Rectal smooth muscle tissue (tissue), 1 donor: ENCODE measurements around the gene CYCS.
"Not testable (repeated sequence)": the region's sequence is repeated elsewhere in the genome, so short reads cannot be mapped to it uniquely, and the experiment has no call there.

ENCODE experiments used
- H3K27ac ChIP-seq: one replicate; pipeline ENCODE4 v1.7.0; 2013; ENCODE audit warnings: low read depth, low read length, inconsistent platforms
- H3K27me3 ChIP-seq: one replicate; pipeline ENCODE4 v1.7.0; 2013; ENCODE audit warnings: low read length; ENCODE audit not compliant: control insufficient read depth, insufficient read depth
- H3K36me3 ChIP-seq: one replicate; pipeline ENCODE4 v1.7.0; 2013; ENCODE audit warnings: low read length; ENCODE audit not compliant: control insufficient read depth, insufficient read depth
- H3K4me1 ChIP-seq: one replicate; pipeline ENCODE4 v1.7.0; 2013; ENCODE audit warnings: low read length; ENCODE audit not compliant: control insufficient read depth, insufficient read depth
- H3K4me3 ChIP-seq: one replicate; pipeline ENCODE4 v1.7.0; 2013; ENCODE audit warnings: low read length
- H3K9ac ChIP-seq: one replicate; pipeline ENCODE4 v1.7.0; 2013; ENCODE audit warnings: low read length

CYCS gene

GRCh38 chr7:25084821-25085220, 40.2 kb downstream of the CYCS start:
- H3K27me3 ChIP-seq, result no peaks in the 10 kb centered on the region
- no peak overlapping the region for H3K9ac ChIP-seq
- no peaks in the 10 kb centered on the region for H3K36me3 ChIP-seq
- no peaks in the 10 kb centered on the region for H3K4me1 ChIP-seq
- H3K4me3 ChIP-seq, result no peak overlapping the region
- no peak overlapping the region for H3K27ac ChIP-seq

- Histone ChIP-seq H3K27me3 (no peaks in the 10 kb centered on the region), H3K4me3 (no peak overlapping the region), H3K27ac (no peak overlapping the region), H3K9ac (no peak overlapping the region), H3K36me3 (no peaks in the 10 kb centered on the region), H3K4me1 (no peaks in the 10 kb centered on the region)
Observed at GRCh38 chr7:25083201-25083600, 41.9 kb downstream of the CYCS start.

GRCh38 chr7:25082041-25082440, 43.0 kb downstream of the CYCS start:
- not testable (repeated sequence) for H3K9ac ChIP-seq, H3K4me1 ChIP-seq, H3K27ac ChIP-seq, H3K4me3 ChIP-seq, H3K36me3 ChIP-seq, H3K27me3 ChIP-seq

GRCh38 chr7:25077096-25077495, 48.0 kb downstream of the CYCS start:
- Histone ChIP-seq H3K4me1 (no peaks in the 10 kb centered on the region), H3K27ac (no peak overlapping the region), H3K36me3 (no peaks in the 10 kb centered on the region), H3K9ac (no peak overlapping the region), H3K4me3 (no peak overlapping the region), H3K27me3 (no peaks in the 10 kb centered on the region)

GRCh38 chr7:25075459-25075858, 49.6 kb downstream of the CYCS start:
- H3K4me1 ChIP-seq, result no peaks in the 10 kb centered on the region
- no peak overlapping the region for H3K27ac ChIP-seq
- H3K4me3 ChIP-seq, result no peak overlapping the region
- H3K9ac ChIP-seq, result no peak overlapping the region
- H3K27me3 ChIP-seq, result no peaks in the 10 kb centered on the region
- H3K36me3 ChIP-seq, result no peaks in the 10 kb centered on the region

GRCh38 chr7:25073451-25073850, 51.6 kb downstream of the CYCS start:
- H3K36me3 ChIP-seq, result no peaks in the 10 kb centered on the region
- H3K27ac ChIP-seq, result no peak overlapping the region
- no peak overlapping the region for H3K4me3 ChIP-seq
- H3K9ac ChIP-seq, result no peak overlapping the region
- no peaks in the 10 kb centered on the region for H3K27me3 ChIP-seq
- no peaks in the 10 kb centered on the region for H3K4me1 ChIP-seq
